NT2/D1 (cell line): ENCODE data around the gene N4BP3.
"Not testable (repeated sequence)": the region's sequence is repeated elsewhere in the genome, so short reads cannot be mapped to it uniquely, and the experiment has no call there.

Source experiments
- DNase-seq: peaks from one replicate; pipeline ENCODE4 v3.0.0-alpha.2; 2011; ENCODE audit warnings: low read depth, low spot score
- H3K27me3 ChIP-seq: 2 replicates; pipeline ENCODE4 v1.6.0; 2011; ENCODE audit warnings: mild to moderate bottlenecking; ENCODE audit not compliant: insufficient read length, insufficient read depth
- H3K36me3 ChIP-seq: 2 replicates; pipeline ENCODE4 v1.6.1; 2011; ENCODE audit warnings: mild to moderate bottlenecking, low read length, mixed read lengths; ENCODE audit not compliant: insufficient read depth, insufficient read length
- H3K4me1 ChIP-seq: 2 replicates; pipeline ENCODE4 v1.5.1; 2011; ENCODE audit not compliant: insufficient read depth, insufficient read length
- H3K4me3 ChIP-seq: 2 replicates; pipeline ENCODE4 v1.5.1; 2011; ENCODE audit warnings: low read depth; ENCODE audit not compliant: insufficient read length
- H3K9ac ChIP-seq: 2 replicates; pipeline ENCODE4 v1.6.0; 2011; ENCODE audit warnings: low read depth; ENCODE audit not compliant: insufficient read length
- H3K9me3 ChIP-seq: 2 replicates; pipeline ENCODE4 v1.5.1; 2011; ENCODE audit warnings: mild to moderate bottlenecking, low read length; ENCODE audit not compliant: insufficient read depth
- SUZ12 ChIP-seq: IDR thresholded peaks from 2 replicates; pipeline ENCODE4 v1.6.1; 2011; ENCODE audit not compliant: insufficient read length, insufficient read depth; ENCODE audit errors: extremely low read depth
- YY1 ChIP-seq: IDR thresholded peaks from 2 replicates; pipeline ENCODE4 v1.6.1; 2011; ENCODE audit not compliant: insufficient read length, insufficient read depth
- ZNF274 ChIP-seq: IDR thresholded peaks from 2 replicates; pipeline ENCODE4 v1.6.1; 2011; ENCODE audit warnings: mild to moderate bottlenecking, low read depth, low read length

N4BP3 gene

GRCh38 chr5:178113141-178113787, at the start of gene N4BP3:
Gene N4BP3, plus strand, starts transcription at chr5:178113532. Its CDS starts 6,052 bp downstream, at chr5:178119584.
- H3K9me3 ChIP-seq: no peaks in the 10 kb centered on the region
- H3K4me3 ChIP-seq: peak within 1 kb of the TSS; percentile 82
- TF ChIP-seq YY1 (no peak), ZNF274 (no peak), SUZ12 (no peak)
- H3K9ac ChIP-seq: peak within 1 kb of the TSS; percentile 93
- peak; percentile 57 for DNase-seq
- peaks cover 20% of the 10 kb centered on the region for H3K4me1 ChIP-seq
- H3K27me3 ChIP-seq: no peaks in the 10 kb centered on the region
- no peaks in the 10 kb centered on the region for H3K36me3 ChIP-seq

- no peak for DNase-seq
- H3K4me1 ChIP-seq: no peaks in the 10 kb centered on the region
- TF ChIP-seq YY1: no peak
- no peak for TF ChIP-seq SUZ12
- no peak for TF ChIP-seq ZNF274
- no peaks in the 10 kb centered on the region for H3K27me3 ChIP-seq
- no peaks in the 10 kb centered on the region for H3K36me3 ChIP-seq
- no peak overlapping the region for H3K4me3 ChIP-seq
- no peaks in the 10 kb centered on the region for H3K9me3 ChIP-seq
- no peak overlapping the region for H3K9ac ChIP-seq
Observed at GRCh38 chr5:178067755-178068154, 45.6 kb upstream of the N4BP3 start.

GRCh38 chr5:178068293-178068692, 45.0 kb upstream of the N4BP3 start:
- Histone ChIP-seq H3K9ac (no peak overlapping the region), H3K27me3 (no peaks in the 10 kb centered on the region), H3K36me3 (no peaks in the 10 kb centered on the region), H3K4me1 (no peaks in the 10 kb centered on the region), H3K9me3 (no peaks in the 10 kb centered on the region), H3K4me3 (no peak overlapping the region)
- no peak for TF ChIP-seq SUZ12
- TF ChIP-seq ZNF274: no peak
- TF ChIP-seq YY1: no peak
- no peak for DNase-seq

GRCh38 chr5:178069909-178070308, 43.4 kb upstream of the N4BP3 start:
- Histone ChIP-seq H3K9ac (no peak overlapping the region), H3K4me1 (no peaks in the 10 kb centered on the region), H3K27me3 (peaks cover under 1% of the 10 kb centered on the region), H3K4me3 (no peak overlapping the region), H3K9me3 (no peaks in the 10 kb centered on the region), H3K36me3 (no peaks in the 10 kb centered on the region)
- DNase-seq: no peak
- TF ChIP-seq SUZ12: no peak
- TF ChIP-seq YY1: no peak
- TF ChIP-seq ZNF274: no peak

GRCh38 chr5:178071108-178071507, 42.2 kb upstream of the N4BP3 start:
- H3K4me3 ChIP-seq: no peak overlapping the region
- H3K27me3 ChIP-seq: peaks cover 9% of the 10 kb centered on the region
- no peak for TF ChIP-seq SUZ12
- TF ChIP-seq ZNF274: no peak
- no peak for TF ChIP-seq YY1
- no peaks in the 10 kb centered on the region for H3K36me3 ChIP-seq
- no peak overlapping the region for H3K9ac ChIP-seq
- H3K9me3 ChIP-seq: no peaks in the 10 kb centered on the region
- no peak for DNase-seq
- H3K4me1 ChIP-seq: no peaks in the 10 kb centered on the region

- Histone ChIP-seq H3K9ac (no peak overlapping the region), H3K4me1 (no peaks in the 10 kb centered on the region), H3K9me3 (no peaks in the 10 kb centered on the region), H3K36me3 (no peaks in the 10 kb centered on the region), H3K4me3 (no peak overlapping the region), H3K27me3 (peaks cover 9% of the 10 kb centered on the region)
- DNase-seq: no peak
- TF ChIP-seq SUZ12 (no peak), ZNF274 (no peak), YY1 (no peak)
Observed at GRCh38 chr5:178072749-178073148, 40.6 kb upstream of the N4BP3 start.

- Histone ChIP-seq H3K4me1 (no peaks in the 10 kb centered on the region), H3K4me3 (no peak overlapping the region), H3K27me3 (peaks cover 9% of the 10 kb centered on the region), H3K36me3 (no peaks in the 10 kb centered on the region), H3K9ac (no peak overlapping the region), H3K9me3 (no peaks in the 10 kb centered on the region)
- DNase-seq: no peak
- no peak for TF ChIP-seq YY1
- TF ChIP-seq ZNF274: no peak
Observed at GRCh38 chr5:178074266-178074952, 38.9 kb upstream of the N4BP3 start.

GRCh38 chr5:178076965-178077364, 36.4 kb upstream of the N4BP3 start:
- H3K9ac ChIP-seq, H3K9me3 ChIP-seq, H3K4me3 ChIP-seq, H3K36me3 ChIP-seq, H3K4me1 ChIP-seq, DNase-seq, H3K27me3 ChIP-seq: not testable (repeated sequence)
